Heart left ventricle (tissue), 13 donors: ENCODE measurements around the gene PHF11.

Experiments
- POLR2A ChIP-seq, 2 donors: fragments of 450-650 bp; IDR thresholded peaks; one replicate each; pipeline ENCODE4 v1.6.1; 2017; ENCODE audit warnings: antibody characterized with exemption in 2 of 2, mild to moderate bottlenecking in 2 of 2, moderate library complexity in 2 of 2
- TF ChIP-seq, protein P1 (sequence below), 12 donors: fragments of 200-600 bp; sonication (generic) in 4 of 12; IDR thresholded peaks; one replicate each; pipeline versions ENCODE4 v1.5.0 to v1.8.0; 2018 to 2022; ENCODE audit warnings: antibody characterized with exemption in 12 of 12, mild to moderate bottlenecking in 5 of 12
- donor health status: ischemic (EF 13 %, LVEDD 7.1; RV severe dilation, severe dysfunction).
- donor health status: DM: no; HTN: yes; CAD: no.
- donor health status: DM: no; HTN: no; CAD: no.
- donor health status: ischemic (EF 25% LVEDD 6.9; RV normal size, moderate dysfunction).
- donor health status: ischemic (EF 25% LVEDD 5.7; RV mildly dilated, moderate dysfunction).
- donor health status: ischemic (EF 35%, LVEDD 5.7; RV mildly dilated, moderate dysfunction).
- donor health status: nonischemic (EF 11% LVEDD 7.7; RV severe dilation, severe dysfunction).
- donor health status: DM: yes; HTN: yes; CAD: no.
- donor health status: PGD.
- donor health status: ischemic (EF 29% LVEDD 5.4; RV normal size, mild dysfunction).
- donor health status: nonischemic (EF 23%, LVEDD 6.1; RV moderate dilation, normal function).

DNA sequence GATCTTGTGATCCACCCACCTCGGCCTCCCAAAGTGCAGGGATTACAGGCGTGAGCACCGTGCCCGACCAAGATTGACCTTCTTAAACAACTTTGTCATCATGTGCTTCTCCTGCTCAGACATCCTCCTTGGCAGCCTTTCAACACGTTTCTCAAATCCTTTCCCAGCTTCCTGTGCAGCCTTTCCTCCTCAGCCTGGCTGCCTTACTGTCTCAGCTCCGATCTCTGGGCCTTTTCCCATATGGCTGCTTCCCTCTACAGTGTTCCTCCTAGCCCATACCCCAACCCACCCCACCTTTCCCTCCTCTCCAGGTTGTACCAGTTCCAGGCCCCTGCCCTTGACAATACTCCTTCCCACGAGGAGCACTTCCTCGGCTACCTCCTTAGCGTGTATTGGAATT is 7.2 kb downstream of the PHF11 start:
- TF ChIP-seq, protein P1, sequence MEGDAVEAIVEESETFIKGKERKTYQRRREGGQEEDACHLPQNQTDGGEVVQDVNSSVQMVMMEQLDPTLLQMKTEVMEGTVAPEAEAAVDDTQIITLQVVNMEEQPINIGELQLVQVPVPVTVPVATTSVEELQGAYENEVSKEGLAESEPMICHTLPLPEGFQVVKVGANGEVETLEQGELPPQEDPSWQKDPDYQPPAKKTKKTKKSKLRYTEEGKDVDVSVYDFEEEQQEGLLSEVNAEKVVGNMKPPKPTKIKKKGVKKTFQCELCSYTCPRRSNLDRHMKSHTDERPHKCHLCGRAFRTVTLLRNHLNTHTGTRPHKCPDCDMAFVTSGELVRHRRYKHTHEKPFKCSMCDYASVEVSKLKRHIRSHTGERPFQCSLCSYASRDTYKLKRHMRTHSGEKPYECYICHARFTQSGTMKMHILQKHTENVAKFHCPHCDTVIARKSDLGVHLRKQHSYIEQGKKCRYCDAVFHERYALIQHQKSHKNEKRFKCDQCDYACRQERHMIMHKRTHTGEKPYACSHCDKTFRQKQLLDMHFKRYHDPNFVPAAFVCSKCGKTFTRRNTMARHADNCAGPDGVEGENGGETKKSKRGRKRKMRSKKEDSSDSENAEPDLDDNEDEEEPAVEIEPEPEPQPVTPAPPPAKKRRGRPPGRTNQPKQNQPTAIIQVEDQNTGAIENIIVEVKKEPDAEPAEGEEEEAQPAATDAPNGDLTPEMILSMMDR (IDR thresholded peaks at IDR 0.05): no peak
- TF ChIP-seq POLR2A (IDR thresholded peaks at IDR 0.05): no peak
